IMR-90 (cell line): ENCODE measurements around the gene CPLX1. TPM values are rescaled to one million over a fixed set of nuclear protein-coding genes. Genes with fewer than 3 reads are reported as not detected.

Experiments
- ATAC-seq: fragments of 200-7000 bp; cut with Tn5 transposase; 2 replicates; pipeline ENCODE4 v1.9.1; 2020; ENCODE audit warnings: low read depth, mild to moderate bottlenecking, moderate library complexity
- BruUV-seq: library from RNA; stranded (reverse); fragments of 400-500 nt; replicated peaks from 2 replicates; lab custom pipeline; 2021; lab: Mats Ljungman, UMichigan
- CTCF ChIA-PET: fragments of 300-600 bp; formaldehyde crosslinking; extraction: SDS; loops from one replicate; lab custom pipeline; 2021; ENCODE audit warnings: antibody characterized with exemption; lab: Yijun Ruan, JAX
- POLR2A ChIA-PET: fragments of 300-600 bp; sonication (Branson Sonifier 250); formaldehyde crosslinking; loops from one replicate; lab custom pipeline; 2022; ENCODE audit warnings: antibody characterized with exemption; ENCODE audit not compliant: unreplicated experiment; lab: Charles Lee
- DNase-seq: peaks from one replicate; pipeline ENCODE4 v3.0.0; 2013
- H2AFZ ChIP-seq: replicated peaks from 2 replicates; pipeline ENCODE3; 2013; ENCODE audit warnings: low read length, mild to moderate bottlenecking; ENCODE audit not compliant: poor library complexity
- H2AK5ac ChIP-seq: 2 replicates; pipeline ENCODE4 v1.6.1; 2013; ENCODE audit warnings: low read depth, low read length, inconsistent platforms
- H2AK9ac ChIP-seq: replicated peaks from 2 replicates; pipeline ENCODE3; 2013; ENCODE audit warnings: mild to moderate bottlenecking, low read depth, low read length, moderate library complexity; ENCODE audit not compliant: poor library complexity
- H2BK120ac ChIP-seq: 2 replicates; pipeline ENCODE4 v1.6.1; 2013; ENCODE audit warnings: low read depth, low read length, inconsistent platforms
- H2BK15ac ChIP-seq: 3 replicates; pipeline ENCODE4 v1.6.1; 2013; ENCODE audit warnings: low read depth, low read length, inconsistent platforms
- H2BK20ac ChIP-seq: 2 replicates; pipeline ENCODE4 v1.6.1; 2013; ENCODE audit warnings: low read depth, mild to moderate bottlenecking, inconsistent platforms, low read length, moderate library complexity
- H2BK5ac ChIP-seq: 2 replicates; pipeline ENCODE4 v1.6.1; 2013; ENCODE audit warnings: mild to moderate bottlenecking, low read depth, low read length, inconsistent platforms; ENCODE audit not compliant: poor library complexity, severe bottlenecking
- H3K14ac ChIP-seq: replicated peaks from 2 replicates; pipeline ENCODE4 v1.6.1; 2013; ENCODE audit warnings: low read depth, low read length, inconsistent platforms
- H3K18ac ChIP-seq: 2 replicates; pipeline ENCODE4 v1.6.1; 2013; ENCODE audit warnings: low read depth, low read length, control low read depth
- H3K23ac ChIP-seq: 2 replicates; pipeline ENCODE4 v1.6.1; 2013; ENCODE audit warnings: low read depth, low read length, inconsistent platforms
- H3K27ac ChIP-seq: 2 replicates; pipeline ENCODE4 v1.5.1; 2013; ENCODE audit warnings: mild to moderate bottlenecking, control low read depth, low read length; ENCODE audit not compliant: insufficient read depth
- H3K27me3 ChIP-seq: 2 replicates; pipeline ENCODE4 v1.6.1; 2013; ENCODE audit warnings: low read length; ENCODE audit not compliant: control insufficient read depth, insufficient read depth
- H3K36me3 ChIP-seq: 2 replicates; pipeline ENCODE4 v1.6.1; 2013; ENCODE audit warnings: low read length, mixed read lengths; ENCODE audit not compliant: control insufficient read depth, insufficient read depth
- H3K4ac ChIP-seq: 2 replicates; pipeline ENCODE4 v1.6.1; 2013; ENCODE audit warnings: low read depth, low read length, inconsistent platforms
- H3K4me1 ChIP-seq: 2 replicates; pipeline ENCODE4 v1.6.1; 2013; ENCODE audit warnings: low read length, mixed read lengths; ENCODE audit not compliant: control insufficient read depth, insufficient read depth
- H3K4me2 ChIP-seq: 2 replicates; pipeline ENCODE4 v1.6.1; 2013; ENCODE audit warnings: low read depth, mild to moderate bottlenecking, control low read depth, low read length, moderate library complexity
- H3K4me3 ChIP-seq: 2 replicates; pipeline ENCODE4 v1.5.1; 2013; ENCODE audit warnings: low read depth, mild to moderate bottlenecking, control low read depth, low read length, moderate library complexity; ENCODE audit not compliant: insufficient read depth
- H3K56ac ChIP-seq: 2 replicates; pipeline ENCODE4 v1.6.1; 2013; ENCODE audit warnings: low read length, inconsistent platforms; ENCODE audit not compliant: insufficient read depth; ENCODE audit errors: extremely low read depth
- H3K79me1 ChIP-seq, 2 experiments: 2 replicates each; pipeline ENCODE4 v1.6.1; 2013; ENCODE audit warnings: low read length in 2 of 2, inconsistent platforms in 1 of 2, low read depth in 1 of 2
- H3K9ac ChIP-seq: 2 replicates; pipeline ENCODE4 v1.6.1; 2013; ENCODE audit warnings: low read depth, low read length, control low read depth
- H3K9me1 ChIP-seq: 2 replicates; pipeline ENCODE4 v1.6.1; 2013; ENCODE audit warnings: low read length, inconsistent platforms; ENCODE audit not compliant: insufficient read depth
- H3K9me3 ChIP-seq: 2 replicates; pipeline ENCODE4 v1.6.1; 2013; ENCODE audit warnings: low read length; ENCODE audit not compliant: control insufficient read depth, insufficient read depth
- H4K20me1 ChIP-seq: 2 replicates; pipeline ENCODE4 v1.6.1; 2013; ENCODE audit warnings: low read length, inconsistent platforms; ENCODE audit not compliant: insufficient read depth
- H4K5ac ChIP-seq: 2 replicates; pipeline ENCODE4 v1.6.1; 2013; ENCODE audit warnings: mild to moderate bottlenecking, low read depth, low read length, control low read depth
- H4K8ac ChIP-seq, 2 experiments: 2 replicates each; pipeline ENCODE4 v1.6.1; 2013; ENCODE audit warnings: low read depth in 2 of 2, low read length in 2 of 2, control low read depth in 1 of 2, inconsistent platforms in 1 of 2
- H4K91ac ChIP-seq: 2 replicates; pipeline ENCODE4 v1.6.1; 2013; ENCODE audit warnings: low read depth, low read length, inconsistent platforms; ENCODE audit not compliant: insufficient read depth
- CEBPB ChIP-seq: IDR thresholded peaks from 2 replicates; pipeline ENCODE4 v1.6.1; 2012; ENCODE audit warnings: low read depth, low read length, improper control_type of control experiment
- CHD1 ChIP-seq: IDR thresholded peaks from 2 replicates; pipeline ENCODE4 v1.6.1; 2012; ENCODE audit warnings: low read depth, low read length, improper control_type of control experiment
- FOS ChIP-seq: fragments of 150-350 bp; IDR thresholded peaks from 2 replicates; pipeline ENCODE4 v1.6.1; 2016; ENCODE audit warnings: low read depth, low read length
- MAFK ChIP-seq: IDR thresholded peaks from 2 replicates; pipeline ENCODE4 v1.6.1; 2012; ENCODE audit warnings: low read depth, low read length, improper control_type of control experiment
- RAD21 ChIP-seq: IDR thresholded peaks from 2 replicates; pipeline ENCODE4 v1.6.1; 2012; ENCODE audit warnings: low read length, improper control_type of control experiment
- SMC3 ChIP-seq: fragments of 150-350 bp; IDR thresholded peaks from 2 replicates; pipeline ENCODE4 v1.6.1; 2016; ENCODE audit warnings: low read depth, mild to moderate bottlenecking, antibody characterized with exemption, low read length, moderate library complexity
- USF2 ChIP-seq: fragments of 150-350 bp; IDR thresholded peaks from 2 replicates; pipeline ENCODE4 v1.6.1; 2017; ENCODE audit warnings: mild to moderate bottlenecking, antibody characterized with exemption, low read length, low read depth
- WGBS, 2 experiments: methylation state at CpG; one replicate each; pipeline versions ENCODE4 v1.1.5 to v1.1.7; 2013; ENCODE audit warnings: missing lambda C conversion rate in 2 of 2; ENCODE audit not compliant: insufficient read length in 1 of 2; ENCODE audit errors: extremely low coverage in 2 of 2; 5-methylcytosine and 5-hydroxymethylcytosine counted together
- dilution Hi-C: fragments of 300-500 bp; cut with HindIII; formaldehyde crosslinking; loops from one replicate; pipeline ENCODE4 v1.14.3; 2018; ENCODE audit warnings: low sequenced_read_pairs; ENCODE audit not compliant: unreplicated experiment
- in situ Hi-C: fragments of 300-500 bp; cut with MboI; formaldehyde crosslinking; loops from 3 replicates; pipeline ENCODE4 v1.14.3; 2019; ENCODE audit warnings: low sequenced_read_pairs, inconsistent platforms, mixed read lengths
- intact Hi-C: fragments of 100-400 bp; cut with micrococcal nuclease; formaldehyde crosslinking; loops from 2 replicates; pipeline ENCODE4 v1.10.0; 2022
- polyA plus RNA-seq, 3 experiments: library from polyadenylated mRNA; depleted of rRNA; stranded (reverse); fragments of >200 nt; gene quantifications; 2 replicates each; pipeline ENCODE4 v1.2.3, GENCODE V29; 2012; ENCODE audit warnings: low replicate concordance in 1 of 3
- total RNA-seq: library from RNA; depleted of rRNA; stranded (reverse); fragments of >200 nt; gene quantifications from 2 replicates; pipeline ENCODE4 v1.2.3, GENCODE V29; 2012

CPLX1 gene
- total and polyA plus RNA-seq, 2 of the 4 experiments (the other 2 are of a cell fraction): 0.05 TPM; not detected in 1

- Histone ChIP-seq H4K20me1 (peaks cover 42% of the 10 kb centered on the region), H2BK15ac (no peak overlapping the region), H4K5ac (no peak overlapping the region), H3K4me3 (no peak overlapping the region), H2AFZ (no peak overlapping the region), H3K14ac (no peak overlapping the region), H2AK5ac (no peak overlapping the region), H2BK20ac (no peak overlapping the region), H3K18ac (no peak overlapping the region), H3K27me3 (no peaks in the 10 kb centered on the region), H3K27ac (no peak overlapping the region), H3K9me3 (no peaks in the 10 kb centered on the region), H2AK9ac (peak overlapping the region; percentile 37), H3K79me1 (peaks cover 24 to 58% of the 10 kb centered on the region in 2 experiments), H2BK5ac (no peak overlapping the region), H3K4me2 (no peak overlapping the region), H4K8ac (no peak overlapping the region), H3K9me1 (peaks cover 10% of the 10 kb centered on the region), H3K36me3 (peaks cover 51% of the 10 kb centered on the region), H3K23ac (no peak overlapping the region), H3K4ac (no peak overlapping the region), H2BK120ac (no peak overlapping the region), H3K56ac (no peak overlapping the region), H3K4me1 (no peaks in the 10 kb centered on the region), H3K9ac (no peak overlapping the region), H4K91ac (no peak overlapping the region)
- CTCF ChIA-PET: no interaction called here
- DNase-seq (peak; percentile 20), ATAC-seq (peak; percentile 48)
- POLR2A ChIA-PET: no interaction called here
- no peak for TF ChIP-seq RAD21
- TF ChIP-seq USF2: no peak
- no peak for TF ChIP-seq SMC3
- TF ChIP-seq CHD1: no peak
- no peak for TF ChIP-seq MAFK
- TF ChIP-seq FOS: no peak
- TF ChIP-seq CEBPB: no peak
- intact Hi-C loops (no loop called here), in situ Hi-C loops (no loop called here), dilution Hi-C loops (no loop called here)
- BruUV-seq: no TSS peak
- 93% methylated on average over 5 of the region's 20 CpGs; no CpG with 5 or more reads in 1 of the 2 experiments for WGBS, 2 experiments
Observed at GRCh38 chr4:749698-750666, 75.9 kb downstream of the CPLX1 start.
